IMR-90 (cell line): ENCODE measurements around the gene MARS1. TPM values are rescaled to one million over a fixed set of nuclear protein-coding genes. Genes with fewer than 3 reads are reported as not detected.

ENCODE experiments used
- ATAC-seq: fragments of 200-7000 bp; cut with Tn5 transposase; 2 replicates; pipeline ENCODE4 v1.9.1; 2020; ENCODE audit warnings: low read depth, mild to moderate bottlenecking, moderate library complexity
- BruUV-seq: library from RNA; stranded (reverse); fragments of 400-500 nt; replicated peaks from 2 replicates; lab custom pipeline; 2021; lab: Mats Ljungman, UMichigan
- CTCF ChIA-PET: fragments of 300-600 bp; formaldehyde crosslinking; extraction: SDS; loops from one replicate; lab custom pipeline; 2021; ENCODE audit warnings: antibody characterized with exemption; lab: Yijun Ruan, JAX
- POLR2A ChIA-PET: fragments of 300-600 bp; sonication (Branson Sonifier 250); formaldehyde crosslinking; loops from one replicate; lab custom pipeline; 2022; ENCODE audit warnings: antibody characterized with exemption; ENCODE audit not compliant: unreplicated experiment; lab: Charles Lee
- DNase-seq: peaks from one replicate; pipeline ENCODE4 v3.0.0; 2013
- H2AFZ ChIP-seq: replicated peaks from 2 replicates; pipeline ENCODE3; 2013; ENCODE audit warnings: low read length, mild to moderate bottlenecking; ENCODE audit not compliant: poor library complexity
- H2AK5ac ChIP-seq: 2 replicates; pipeline ENCODE4 v1.6.1; 2013; ENCODE audit warnings: low read depth, low read length, inconsistent platforms
- H2AK9ac ChIP-seq: replicated peaks from 2 replicates; pipeline ENCODE3; 2013; ENCODE audit warnings: mild to moderate bottlenecking, low read depth, low read length, moderate library complexity; ENCODE audit not compliant: poor library complexity
- H2BK120ac ChIP-seq: 2 replicates; pipeline ENCODE4 v1.6.1; 2013; ENCODE audit warnings: low read depth, low read length, inconsistent platforms
- H2BK15ac ChIP-seq: 3 replicates; pipeline ENCODE4 v1.6.1; 2013; ENCODE audit warnings: low read depth, low read length, inconsistent platforms
- H2BK20ac ChIP-seq: 2 replicates; pipeline ENCODE4 v1.6.1; 2013; ENCODE audit warnings: low read depth, mild to moderate bottlenecking, inconsistent platforms, low read length, moderate library complexity
- H2BK5ac ChIP-seq: 2 replicates; pipeline ENCODE4 v1.6.1; 2013; ENCODE audit warnings: mild to moderate bottlenecking, low read depth, low read length, inconsistent platforms; ENCODE audit not compliant: poor library complexity, severe bottlenecking
- H3K14ac ChIP-seq: replicated peaks from 2 replicates; pipeline ENCODE4 v1.6.1; 2013; ENCODE audit warnings: low read depth, low read length, inconsistent platforms
- H3K18ac ChIP-seq: 2 replicates; pipeline ENCODE4 v1.6.1; 2013; ENCODE audit warnings: low read depth, low read length, control low read depth
- H3K23ac ChIP-seq: 2 replicates; pipeline ENCODE4 v1.6.1; 2013; ENCODE audit warnings: low read depth, low read length, inconsistent platforms
- H3K27ac ChIP-seq: 2 replicates; pipeline ENCODE4 v1.5.1; 2013; ENCODE audit warnings: mild to moderate bottlenecking, control low read depth, low read length; ENCODE audit not compliant: insufficient read depth
- H3K27me3 ChIP-seq: 2 replicates; pipeline ENCODE4 v1.6.1; 2013; ENCODE audit warnings: low read length; ENCODE audit not compliant: control insufficient read depth, insufficient read depth
- H3K36me3 ChIP-seq: 2 replicates; pipeline ENCODE4 v1.6.1; 2013; ENCODE audit warnings: low read length, mixed read lengths; ENCODE audit not compliant: control insufficient read depth, insufficient read depth
- H3K4ac ChIP-seq: 2 replicates; pipeline ENCODE4 v1.6.1; 2013; ENCODE audit warnings: low read depth, low read length, inconsistent platforms
- H3K4me1 ChIP-seq: 2 replicates; pipeline ENCODE4 v1.6.1; 2013; ENCODE audit warnings: low read length, mixed read lengths; ENCODE audit not compliant: control insufficient read depth, insufficient read depth
- H3K4me2 ChIP-seq: 2 replicates; pipeline ENCODE4 v1.6.1; 2013; ENCODE audit warnings: low read depth, mild to moderate bottlenecking, control low read depth, low read length, moderate library complexity
- H3K4me3 ChIP-seq: 2 replicates; pipeline ENCODE4 v1.5.1; 2013; ENCODE audit warnings: low read depth, mild to moderate bottlenecking, control low read depth, low read length, moderate library complexity; ENCODE audit not compliant: insufficient read depth
- H3K56ac ChIP-seq: 2 replicates; pipeline ENCODE4 v1.6.1; 2013; ENCODE audit warnings: low read length, inconsistent platforms; ENCODE audit not compliant: insufficient read depth; ENCODE audit errors: extremely low read depth
- H3K79me1 ChIP-seq, 2 experiments: 2 replicates each; pipeline ENCODE4 v1.6.1; 2013; ENCODE audit warnings: low read length in 2 of 2, inconsistent platforms in 1 of 2, low read depth in 1 of 2
- H3K9ac ChIP-seq: 2 replicates; pipeline ENCODE4 v1.6.1; 2013; ENCODE audit warnings: low read depth, low read length, control low read depth
- H3K9me1 ChIP-seq: 2 replicates; pipeline ENCODE4 v1.6.1; 2013; ENCODE audit warnings: low read length, inconsistent platforms; ENCODE audit not compliant: insufficient read depth
- H3K9me3 ChIP-seq: 2 replicates; pipeline ENCODE4 v1.6.1; 2013; ENCODE audit warnings: low read length; ENCODE audit not compliant: control insufficient read depth, insufficient read depth
- H4K20me1 ChIP-seq: 2 replicates; pipeline ENCODE4 v1.6.1; 2013; ENCODE audit warnings: low read length, inconsistent platforms; ENCODE audit not compliant: insufficient read depth
- H4K5ac ChIP-seq: 2 replicates; pipeline ENCODE4 v1.6.1; 2013; ENCODE audit warnings: mild to moderate bottlenecking, low read depth, low read length, control low read depth
- H4K8ac ChIP-seq, 2 experiments: 2 replicates each; pipeline ENCODE4 v1.6.1; 2013; ENCODE audit warnings: low read depth in 2 of 2, low read length in 2 of 2, control low read depth in 1 of 2, inconsistent platforms in 1 of 2
- H4K91ac ChIP-seq: 2 replicates; pipeline ENCODE4 v1.6.1; 2013; ENCODE audit warnings: low read depth, low read length, inconsistent platforms; ENCODE audit not compliant: insufficient read depth
- BHLHE40 ChIP-seq: fragments of 150-350 bp; IDR thresholded peaks from 2 replicates; pipeline ENCODE4 v1.6.1; 2016; ENCODE audit warnings: mild to moderate bottlenecking, low read depth, low read length
- CEBPB ChIP-seq: IDR thresholded peaks from 2 replicates; pipeline ENCODE4 v1.6.1; 2012; ENCODE audit warnings: low read depth, low read length, improper control_type of control experiment
- CHD1 ChIP-seq: IDR thresholded peaks from 2 replicates; pipeline ENCODE4 v1.6.1; 2012; ENCODE audit warnings: low read depth, low read length, improper control_type of control experiment
- CTCF ChIP-seq: conservative IDR thresholded peaks from 2 replicates; pipeline ENCODE4 v1.5.1; 2012; ENCODE audit warnings: mild to moderate bottlenecking, low read depth, low read length, improper control_type of control experiment
- ELK1 ChIP-seq: fragments of 150-350 bp; IDR thresholded peaks from 2 replicates; pipeline ENCODE4 v1.6.1; 2016; ENCODE audit warnings: low read depth, mild to moderate bottlenecking, low read length, moderate library complexity, borderline replicate concordance
- FOS ChIP-seq: fragments of 150-350 bp; IDR thresholded peaks from 2 replicates; pipeline ENCODE4 v1.6.1; 2016; ENCODE audit warnings: low read depth, low read length
- MAFK ChIP-seq: IDR thresholded peaks from 2 replicates; pipeline ENCODE4 v1.6.1; 2012; ENCODE audit warnings: low read depth, low read length, improper control_type of control experiment
- MAZ ChIP-seq: IDR thresholded peaks from 2 replicates; pipeline ENCODE4 v1.6.1; 2012; ENCODE audit warnings: low read depth, mild to moderate bottlenecking, low read length, improper control_type of control experiment, moderate library complexity, borderline replicate concordance
- MXI1 ChIP-seq: IDR thresholded peaks from 2 replicates; pipeline ENCODE4 v1.6.1; 2012; ENCODE audit warnings: low read depth, mild to moderate bottlenecking, low read length, moderate library complexity, borderline replicate concordance
- RAD21 ChIP-seq: IDR thresholded peaks from 2 replicates; pipeline ENCODE4 v1.6.1; 2012; ENCODE audit warnings: low read length, improper control_type of control experiment
- RCOR1 ChIP-seq: IDR thresholded peaks from 2 replicates; pipeline ENCODE4 v1.6.1; 2012; ENCODE audit warnings: mild to moderate bottlenecking, low read length, improper control_type of control experiment; ENCODE audit not compliant: insufficient replicate concordance
- RFX5 ChIP-seq: IDR thresholded peaks from 2 replicates; pipeline ENCODE4 v1.8.0; 2012; ENCODE audit warnings: low read depth, mild to moderate bottlenecking, low read length, moderate library complexity
- SMC3 ChIP-seq: fragments of 150-350 bp; IDR thresholded peaks from 2 replicates; pipeline ENCODE4 v1.6.1; 2016; ENCODE audit warnings: low read depth, mild to moderate bottlenecking, antibody characterized with exemption, low read length, moderate library complexity
- USF2 ChIP-seq: fragments of 150-350 bp; IDR thresholded peaks from 2 replicates; pipeline ENCODE4 v1.6.1; 2017; ENCODE audit warnings: mild to moderate bottlenecking, antibody characterized with exemption, low read length, low read depth
- WGBS, 2 experiments: methylation state at CpG; one replicate each; pipeline versions ENCODE4 v1.1.5 to v1.1.7; 2013; ENCODE audit warnings: missing lambda C conversion rate in 2 of 2; ENCODE audit not compliant: insufficient read length in 1 of 2; ENCODE audit errors: extremely low coverage in 2 of 2; 5-methylcytosine and 5-hydroxymethylcytosine counted together
- dilution Hi-C: fragments of 300-500 bp; cut with HindIII; formaldehyde crosslinking; loops from one replicate; pipeline ENCODE4 v1.14.3; 2018; ENCODE audit warnings: low sequenced_read_pairs; ENCODE audit not compliant: unreplicated experiment
- in situ Hi-C: fragments of 300-500 bp; cut with MboI; formaldehyde crosslinking; loops from 3 replicates; pipeline ENCODE4 v1.14.3; 2019; ENCODE audit warnings: low sequenced_read_pairs, inconsistent platforms, mixed read lengths
- intact Hi-C: fragments of 100-400 bp; cut with micrococcal nuclease; formaldehyde crosslinking; loops from 2 replicates; pipeline ENCODE4 v1.10.0; 2022
- polyA plus RNA-seq, 3 experiments: library from polyadenylated mRNA; depleted of rRNA; stranded (reverse); fragments of >200 nt; gene quantifications; 2 replicates each; pipeline ENCODE4 v1.2.3, GENCODE V29; 2012; ENCODE audit warnings: low replicate concordance in 1 of 3
- total RNA-seq: library from RNA; depleted of rRNA; stranded (reverse); fragments of >200 nt; gene quantifications from 2 replicates; pipeline ENCODE4 v1.2.3, GENCODE V29; 2012

The MARS1 gene
- total and polyA plus RNA-seq, 2 of the 4 experiments (the other 2 are of a cell fraction), result 156 to 164 TPM

GRCh38 chr12:57554453-57554852 is 66.6 kb downstream of the MARS1 start:
- ChIA-PET POLR2A (no interaction called here), CTCF (no interaction called here)
- no peak overlapping the region for H3K14ac ChIP-seq
- H3K9me1 ChIP-seq, result peaks cover 7% of the 10 kb centered on the region; the same call in 1 of the 2 replicates
- no peak for ATAC-seq
- H2BK15ac ChIP-seq, result no peak overlapping the region
- H3K23ac ChIP-seq, result no peak overlapping the region
- H3K4me3 ChIP-seq, result no peak overlapping the region
- H2AK9ac ChIP-seq, result no peak overlapping the region
- dilution Hi-C loops, result loop anchor here (25.0 kb wide), 1 partner anchor 108 kb away; no protein-coding TSS in a partner anchor
- H3K18ac ChIP-seq, result no peak overlapping the region
- H2AFZ ChIP-seq, result no peak overlapping the region
- H2AK5ac ChIP-seq, result no peak overlapping the region
- H4K8ac ChIP-seq, result no peak overlapping the region
- H2BK20ac ChIP-seq, result no peak overlapping the region
- H3K36me3 ChIP-seq, result no peaks in the 10 kb centered on the region
- H3K56ac ChIP-seq, result no peak overlapping the region
- no peak overlapping the region for H3K9ac ChIP-seq
- H3K27ac ChIP-seq, result no peak overlapping the region
- in situ Hi-C loops, result no loop called here
- no peak overlapping the region for H3K4me2 ChIP-seq
- H3K27me3 ChIP-seq, result peaks cover 34% of the 10 kb centered on the region
- no peaks in the 10 kb centered on the region for H3K9me3 ChIP-seq
- no peak for TF ChIP-seq CEBPB
- TF ChIP-seq USF2, result no peak
- no peak for TF ChIP-seq RAD21
- no peak for TF ChIP-seq RCOR1
- no peak for TF ChIP-seq FOS
- no peak for TF ChIP-seq CTCF
- TF ChIP-seq MAZ, result no peak
- no peak for TF ChIP-seq ELK1
- TF ChIP-seq CHD1, result no peak
- TF ChIP-seq RFX5, result no peak
- no peak for TF ChIP-seq BHLHE40
- no peak for TF ChIP-seq MXI1
- TF ChIP-seq SMC3, result no peak
- no peak for TF ChIP-seq MAFK
- no TSS peak for BruUV-seq
- peaks cover 0 to 4% of the 10 kb centered on the region in 2 experiments; a peak in 1 of 4 replicates for H3K79me1 ChIP-seq
- no CpG with 5 or more reads among the region's 2 CpGs for WGBS, 2 experiments
- intact Hi-C loops, result no loop called here
- H2BK120ac ChIP-seq, result no peak overlapping the region
- no peaks in the 10 kb centered on the region for H4K20me1 ChIP-seq
- no peak overlapping the region for H4K91ac ChIP-seq
- H3K4me1 ChIP-seq, result peaks cover 3% of the 10 kb centered on the region
- no peak overlapping the region for H4K5ac ChIP-seq
- H3K4ac ChIP-seq, result no peak overlapping the region
- no peak overlapping the region for H2BK5ac ChIP-seq
- DNase-seq, result no peak
